MM.1S (cell line): ENCODE data around the gene NUCB1.

ENCODE experiments used
- DNase-seq: peaks from one replicate; pipeline ENCODE4 v3.0.0-alpha.2; 2015
- H2AFZ ChIP-seq: fragments of 300-600 bp; sonication (generic); 2 replicates; pipeline ENCODE4 v1.6.0; 2016; ENCODE audit warnings: antibody characterized with exemption, low read length
- H3F3A ChIP-seq: fragments of 300-600 bp; sonication (generic); 2 replicates; pipeline ENCODE4 v1.6.1; 2016; ENCODE audit warnings: mild to moderate bottlenecking, antibody characterized with exemption, low read length, moderate library complexity, mixed read lengths; ENCODE audit not compliant: insufficient read depth
- H3K27ac ChIP-seq: fragments of 300-600 bp; sonication (generic); 2 replicates; pipeline ENCODE4 v1.5.1; 2016; ENCODE audit warnings: mild to moderate bottlenecking, low read length
- H3K27me3 ChIP-seq: fragments of 300-600 bp; sonication (generic); replicated peaks from 2 replicates; pipeline ENCODE4 v1.6.0; 2016; ENCODE audit warnings: low read length; ENCODE audit not compliant: insufficient read depth
- H3K36me3 ChIP-seq: fragments of 300-600 bp; sonication (generic); replicated peaks from 2 replicates; pipeline ENCODE4 v1.6.1; 2016; ENCODE audit warnings: mild to moderate bottlenecking, low read length, mixed read lengths; ENCODE audit not compliant: insufficient read depth
- H3K4me1 ChIP-seq: fragments of 300-600 bp; sonication (generic); 2 replicates; pipeline ENCODE4 v1.6.1; 2016; ENCODE audit warnings: low read length, mixed read lengths
- H3K4me2 ChIP-seq: fragments of 300-600 bp; sonication (generic); 2 replicates; pipeline ENCODE4 v1.6.0; 2016; ENCODE audit warnings: low read depth, low read length
- H3K4me3 ChIP-seq: fragments of 300-600 bp; sonication (generic); 2 replicates; pipeline ENCODE4 v1.5.1; 2016; ENCODE audit warnings: low read length, mixed read lengths
- H3K79me2 ChIP-seq: fragments of 300-600 bp; sonication (generic); 2 replicates; pipeline ENCODE4 v1.6.1; 2016; ENCODE audit warnings: mixed run types, low read length, mixed read lengths
- H3K9ac ChIP-seq: fragments of 300-600 bp; sonication (generic); 2 replicates; pipeline ENCODE4 v1.6.1; 2016; ENCODE audit warnings: low read length, mixed read lengths
- H3K9me2 ChIP-seq: fragments of 300-600 bp; sonication (generic); replicated peaks from 2 replicates; pipeline ENCODE4 v1.6.1; 2016; ENCODE audit warnings: mild to moderate bottlenecking, low read length, mixed read lengths; ENCODE audit not compliant: insufficient read depth
- H3K9me3 ChIP-seq: fragments of 300-600 bp; sonication (generic); replicated peaks from 2 replicates; pipeline ENCODE4 v1.6.1; 2016; ENCODE audit warnings: mild to moderate bottlenecking, low read length, mixed read lengths; ENCODE audit not compliant: insufficient read depth
- H4K20me1 ChIP-seq: fragments of 300-600 bp; sonication (generic); 2 replicates; pipeline ENCODE4 v1.6.1; 2016; ENCODE audit warnings: mild to moderate bottlenecking, low read length, moderate library complexity, mixed read lengths; ENCODE audit not compliant: insufficient read depth
- CTCF ChIP-seq: fragments of 300-600 bp; sonication (generic); IDR thresholded peaks from 2 replicates; pipeline ENCODE4 v1.5.1; 2016; ENCODE audit warnings: antibody characterized with exemption, low read length, mixed read lengths
- EZH2 ChIP-seq: fragments of 300-600 bp; sonication (generic); optimal IDR thresholded peaks from 2 replicates; pipeline ENCODE3; 2017; ENCODE audit warnings: low read depth, mild to moderate bottlenecking, antibody characterized with exemption, low read length, mixed read lengths
- EZH2phosphoT487 ChIP-seq: fragments of 300-600 bp; sonication (generic); IDR thresholded peaks from 2 replicates; pipeline ENCODE4 v1.6.1; 2018; ENCODE audit warnings: antibody characterized with exemption, low read length

The NUCB1 gene

GRCh38 chr19:48872182-48872883 lies 27.8 kb upstream of the NUCB1 start, which contains the start of gene PPP1R15A:
TSS of gene PPP1R15A (plus strand) at chr19:48872421. CDS start at chr19:48873234, 813 bp downstream.
- TF ChIP-seq EZH2phosphoT487 (no peak), EZH2 (no peak), CTCF (no peak)
- peak within 1 kb of the TSS; percentile 99 for H3K9ac ChIP-seq
- peaks cover 2% of the 10 kb centered on the region; the same call in 1 of the 2 replicates for H3K27me3 ChIP-seq
- no peak within 1 kb of the TSS for H2AFZ ChIP-seq
- peak within 1 kb of the TSS; percentile 96 for H3K27ac ChIP-seq
- H3K9me2 ChIP-seq = no peaks in the 10 kb centered on the region
- no peaks in the 10 kb centered on the region for H4K20me1 ChIP-seq
- H3K79me2 ChIP-seq = peaks cover 31% of the 10 kb centered on the region
- peak; percentile 96 for DNase-seq
- H3K36me3 ChIP-seq = no peaks in the 10 kb centered on the region
- H3F3A ChIP-seq = peaks cover 38% of the 10 kb centered on the region
- H3K4me2 ChIP-seq = peak within 1 kb of the TSS; percentile 92
- peaks cover 18% of the 10 kb centered on the region; the same call in 1 of the 2 replicates for H3K4me1 ChIP-seq
- H3K9me3 ChIP-seq = no peaks in the 10 kb centered on the region
- H3K4me3 ChIP-seq = peak within 1 kb of the TSS; percentile 94

- Histone ChIP-seq H3K4me2 (peak overlapping the region; percentile 92), H3K9ac (peak overlapping the region; percentile 99), H2AFZ (no peak overlapping the region), H3K4me3 (peak overlapping the region; percentile 94), H3K4me1 (peaks cover 18% of the 10 kb centered on the region; the same call in 1 of the 2 replicates), H3K9me3 (no peaks in the 10 kb centered on the region), H3F3A (peaks cover 38% of the 10 kb centered on the region), H3K27me3 (no peaks in the 10 kb centered on the region), H3K79me2 (peaks cover 31% of the 10 kb centered on the region), H3K9me2 (no peaks in the 10 kb centered on the region), H4K20me1 (no peaks in the 10 kb centered on the region), H3K27ac (peak overlapping the region; percentile 96), H3K36me3 (no peaks in the 10 kb centered on the region)
- TF ChIP-seq EZH2phosphoT487 (no peak), CTCF (no peak), EZH2 (no peak)
- DNase-seq = peak; percentile 88
These were observed 27.1 kb upstream of the NUCB1 start for GRCh38 chr19:48872884-48873475.

- no peak for TF ChIP-seq EZH2
- TF ChIP-seq EZH2phosphoT487 = no peak
- no peak for TF ChIP-seq CTCF
- H3K27ac ChIP-seq = peak overlapping the region; percentile 96
- no peak for DNase-seq
- no peaks in the 10 kb centered on the region for H3K36me3 ChIP-seq
- H3K4me1 ChIP-seq = peaks cover 18% of the 10 kb centered on the region; the same call in 1 of the 2 replicates
- no peaks in the 10 kb centered on the region for H3K9me3 ChIP-seq
- H4K20me1 ChIP-seq = no peaks in the 10 kb centered on the region
- H3K79me2 ChIP-seq = peaks cover 31% of the 10 kb centered on the region
- no peak overlapping the region for H2AFZ ChIP-seq
- peak overlapping the region; percentile 94 for H3K4me3 ChIP-seq
- no peaks in the 10 kb centered on the region for H3K27me3 ChIP-seq
- peaks cover 38% of the 10 kb centered on the region for H3F3A ChIP-seq
- H3K9me2 ChIP-seq = no peaks in the 10 kb centered on the region
- peak overlapping the region; percentile 92 for H3K4me2 ChIP-seq
- peak overlapping the region; percentile 99 for H3K9ac ChIP-seq
These were observed 26.4 kb upstream of the NUCB1 start for GRCh38 chr19:48873476-48874302.
